Stimulated activated CD8-positive, alpha-beta memory T cell treated with anti-CD3 and anti-CD28 coated beads, Interleukin-15, amount 100 ng/mL, for 1 hour (primary cell): ENCODE results near the gene SV2C.
"Not testable (repeated sequence)": the region's sequence is repeated elsewhere in the genome, so short reads cannot be mapped to it uniquely, and the experiment has no call there.

Source experiments
- DNase-seq: peaks from one replicate; pipeline ENCODE4 v3.0.0-alpha.2; 2020; ENCODE audit warnings: low read depth

SV2C gene

DNA sequence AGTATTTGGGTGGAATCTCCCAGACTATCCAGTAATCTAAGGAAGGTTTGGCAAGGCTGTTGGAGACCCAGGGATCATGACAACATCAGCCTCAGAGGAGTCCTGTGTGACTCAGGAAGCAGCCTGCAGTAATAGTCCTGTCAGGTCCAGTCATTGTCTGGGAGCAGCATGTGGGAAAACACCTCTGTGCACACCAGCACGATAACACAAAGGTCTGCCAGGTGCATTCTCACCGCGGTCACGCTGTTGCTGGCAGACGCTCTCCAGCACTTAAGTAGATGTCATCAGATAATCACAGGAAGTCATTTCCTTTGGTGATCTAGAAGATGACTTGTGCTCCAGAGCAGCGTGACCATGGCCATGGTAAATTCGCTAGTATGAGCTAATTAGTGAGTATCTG lies 220.7 kb downstream of the SV2C start:
- no peak for DNase-seq

- DNase-seq: no peak
Measured at GRCh38 chr5:76305269-76305668, 222.1 kb downstream of the SV2C start.

DNA sequence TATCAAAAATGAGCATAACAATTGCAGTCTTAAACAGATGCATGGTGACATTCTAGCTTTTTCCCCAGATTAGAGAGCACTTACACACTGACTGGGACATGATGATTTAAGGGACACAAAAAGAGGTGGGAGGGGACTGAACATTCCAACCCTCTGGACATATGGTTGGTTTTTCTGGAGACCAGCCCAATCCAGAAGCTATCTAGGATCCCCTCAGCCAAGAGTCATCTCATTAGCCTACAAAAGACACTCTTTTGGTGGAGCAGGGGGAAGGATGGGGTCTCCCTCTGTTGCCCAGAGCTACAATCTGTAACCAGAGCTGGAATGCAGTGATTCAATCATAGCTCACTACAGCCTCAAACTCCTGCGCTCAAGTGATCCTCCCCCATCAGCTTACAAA lies 222.6 kb downstream of the SV2C start:
- no peak for DNase-seq

GRCh38 chr5:76310208-76310607 lies 227.0 kb downstream of the SV2C start:
- no peak for DNase-seq

DNA sequence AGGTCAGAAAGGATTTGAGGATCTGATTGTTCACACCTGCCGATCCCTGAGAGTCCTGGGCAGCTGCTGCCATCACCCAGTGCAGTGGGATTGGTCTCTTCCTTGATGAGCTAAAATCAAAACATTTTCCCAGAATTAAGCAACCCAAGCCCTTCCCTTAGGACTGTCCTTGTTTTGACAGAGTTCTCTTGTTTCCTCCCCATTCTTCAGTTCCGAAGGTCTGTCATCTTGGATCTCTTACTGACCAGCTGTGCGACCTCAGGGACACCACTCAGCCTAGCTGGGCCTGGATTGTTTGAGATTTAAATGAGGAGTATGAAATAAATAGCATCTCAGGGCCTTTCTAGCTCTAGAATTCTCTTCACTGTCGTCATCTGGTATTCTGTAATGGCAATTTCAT lies 229.6 kb downstream of the SV2C start:
- no peak for DNase-seq

GRCh38 chr5:76314643-76315042 lies 231.5 kb downstream of the SV2C start:
- no peak for DNase-seq

DNA sequence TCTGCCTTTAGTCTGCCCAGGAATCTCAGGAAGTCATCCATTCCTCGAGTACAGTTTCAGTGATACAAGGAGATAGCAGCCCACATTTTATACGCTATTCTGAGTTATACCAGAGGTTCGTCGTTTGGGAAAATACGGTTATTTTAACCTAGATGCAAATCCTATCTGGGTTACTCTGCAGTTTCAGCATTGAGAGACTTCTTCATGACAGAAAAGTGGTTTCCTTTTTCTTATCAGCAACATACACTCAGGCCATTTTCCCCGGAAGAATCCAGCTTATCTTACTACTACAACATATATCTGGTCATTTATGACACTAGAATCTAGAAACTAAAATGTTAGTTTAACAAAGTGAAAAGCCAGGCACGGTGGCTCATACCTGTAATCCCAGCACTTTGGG lies 236.5 kb downstream of the SV2C start:
- no peak for DNase-seq

DNA sequence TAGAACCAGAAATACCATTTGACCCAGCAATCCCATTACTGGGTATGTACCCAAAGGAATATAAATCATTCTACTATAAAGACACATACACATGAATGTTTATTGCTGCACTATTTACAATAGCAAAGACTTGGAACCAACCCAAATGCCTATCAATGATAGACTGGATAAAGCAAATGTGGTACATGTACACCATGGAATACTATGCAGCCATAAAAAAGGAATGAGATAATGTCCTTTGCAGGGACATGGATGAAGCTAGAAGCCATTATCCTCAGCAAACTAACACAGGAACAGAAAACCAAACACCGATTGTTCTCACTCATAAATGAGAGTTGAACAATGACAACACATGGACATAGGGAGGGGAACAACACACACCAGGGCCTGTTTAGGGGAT lies 240.3 kb downstream of the SV2C start:
- not testable (repeated sequence) for DNase-seq

DNA sequence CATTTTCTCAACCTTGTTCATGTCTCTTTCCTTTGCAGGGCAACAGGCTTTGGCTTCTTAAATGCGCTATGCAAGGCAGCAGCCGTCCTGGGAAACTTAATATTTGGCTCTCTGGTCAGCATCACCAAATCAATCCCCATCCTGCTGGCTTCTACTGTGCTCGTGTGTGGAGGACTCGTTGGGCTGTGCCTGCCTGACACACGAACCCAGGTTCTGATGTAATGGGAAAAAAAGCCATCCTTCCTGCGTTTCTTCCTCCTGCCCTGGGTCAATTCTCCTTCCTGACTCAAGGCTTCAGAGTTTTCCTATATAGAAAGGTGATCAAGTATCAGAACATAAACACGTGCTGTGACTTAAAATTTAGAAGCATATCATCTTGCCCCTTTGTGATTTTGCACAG lies 242.1 kb downstream of the SV2C start:
- no peak for DNase-seq

DNA sequence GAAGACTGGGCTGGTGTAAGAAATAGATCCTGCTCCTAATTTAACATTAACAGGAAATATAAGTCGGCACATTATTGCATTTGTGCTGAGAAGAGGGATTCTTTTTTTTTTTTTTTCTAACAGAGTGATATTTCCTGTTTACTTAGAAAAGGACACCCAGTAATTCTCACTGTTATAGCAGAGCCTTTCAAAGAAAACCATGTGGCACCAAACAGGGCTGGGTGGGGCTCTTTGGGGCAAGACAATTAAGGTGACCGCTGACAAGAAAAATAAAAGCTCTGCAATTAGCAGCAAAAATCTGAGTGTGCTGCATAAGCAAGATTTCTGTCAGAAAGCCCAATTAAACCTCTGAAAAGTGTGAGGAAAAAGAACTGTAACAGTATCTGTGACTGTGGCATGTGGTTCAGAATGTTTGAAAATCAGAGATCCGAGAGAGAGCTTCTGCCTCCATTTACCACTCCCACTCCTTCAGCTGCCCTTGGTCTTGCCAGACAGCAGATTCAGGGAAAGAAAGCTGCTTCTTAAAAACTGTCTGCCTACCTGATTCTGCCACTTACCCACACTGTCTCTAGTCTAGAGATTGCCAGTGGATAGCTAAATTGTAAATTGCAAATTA lies 242.8 kb downstream of the SV2C start:
- DNase-seq: peak; percentile 23

GRCh38 chr5:76326577-76327302 lies 243.6 kb downstream of the SV2C start:
- DNase-seq: no peak

- no peak for DNase-seq
Measured at GRCh38 chr5:76329346-76329745, 246.2 kb downstream of the SV2C start.

GRCh38 chr5:76331126-76331525 lies 247.9 kb downstream of the SV2C start:
- no peak for DNase-seq

DNA sequence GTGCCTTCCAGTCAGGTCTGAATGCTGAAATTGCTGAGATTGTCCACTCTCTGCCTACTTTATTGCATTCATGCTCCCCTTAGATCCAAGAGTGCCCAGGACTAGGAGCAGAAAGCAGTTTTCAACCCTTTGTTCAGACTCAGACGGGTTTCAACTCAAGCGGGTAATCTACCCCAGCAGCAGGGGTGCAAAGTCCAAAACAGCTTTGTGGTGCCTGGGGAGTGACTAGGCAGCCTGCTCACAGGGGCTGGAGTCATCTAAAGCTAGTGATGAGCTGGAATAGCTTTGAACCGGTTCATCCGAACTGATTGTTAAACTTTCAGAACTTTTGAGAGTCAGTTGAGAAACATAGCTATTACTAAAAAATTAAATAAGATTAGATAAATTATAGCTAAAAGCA lies 248.9 kb downstream of the SV2C start:
- DNase-seq: no peak

DNA sequence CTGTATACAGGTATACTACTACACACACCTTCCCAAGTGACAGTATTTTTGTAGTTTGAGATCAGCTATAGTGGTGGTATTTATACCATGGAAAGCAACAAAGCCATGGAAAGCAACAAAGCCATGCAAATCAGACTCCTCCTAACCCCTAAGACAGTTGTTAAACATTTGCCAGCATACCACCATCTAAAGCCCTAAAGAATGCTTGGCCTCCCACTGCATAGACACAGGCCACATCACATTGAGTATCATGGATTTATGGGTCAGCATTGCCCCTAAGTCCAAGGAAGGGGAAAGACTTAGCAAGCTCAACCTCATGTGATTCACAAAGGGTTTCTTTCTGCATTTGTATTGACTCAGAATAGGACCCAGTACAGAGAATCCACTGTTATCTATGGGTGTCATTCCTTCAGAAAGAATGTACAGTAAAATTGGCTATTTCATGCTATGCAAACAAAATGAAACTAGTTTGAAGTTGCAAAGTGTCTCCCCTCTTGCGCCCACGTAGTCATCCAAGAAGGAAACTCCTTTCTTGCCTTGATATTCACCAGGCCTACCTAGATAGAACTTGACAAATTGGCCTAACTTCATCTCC lies 249.5 kb downstream of the SV2C start:
- DNase-seq: no peak

- DNase-seq: no peak
Measured at GRCh38 chr5:76333571-76333970, 250.4 kb downstream of the SV2C start.

DNA sequence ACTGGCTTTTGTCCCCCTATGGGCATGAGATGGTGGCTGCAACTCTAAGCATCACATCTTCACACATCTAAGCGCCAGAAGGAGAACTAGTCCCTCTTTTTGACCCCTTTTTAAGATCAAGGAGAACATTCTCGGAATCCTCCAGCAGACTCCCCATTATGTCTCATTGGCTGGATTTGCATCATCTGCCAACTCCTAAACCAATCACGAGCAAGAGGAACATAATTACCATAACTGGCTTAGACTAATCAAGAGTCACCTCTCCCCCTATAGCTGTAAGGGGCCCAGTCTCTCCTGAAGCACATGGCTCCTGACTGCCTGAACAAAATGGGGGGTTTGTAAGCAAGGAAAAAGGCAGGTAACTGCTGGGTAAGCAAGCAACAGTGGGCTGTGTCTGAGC lies 251.4 kb downstream of the SV2C start:
- no peak for DNase-seq

GRCh38 chr5:76335451-76335850 lies 252.3 kb downstream of the SV2C start:
- not testable (repeated sequence) for DNase-seq

DNA sequence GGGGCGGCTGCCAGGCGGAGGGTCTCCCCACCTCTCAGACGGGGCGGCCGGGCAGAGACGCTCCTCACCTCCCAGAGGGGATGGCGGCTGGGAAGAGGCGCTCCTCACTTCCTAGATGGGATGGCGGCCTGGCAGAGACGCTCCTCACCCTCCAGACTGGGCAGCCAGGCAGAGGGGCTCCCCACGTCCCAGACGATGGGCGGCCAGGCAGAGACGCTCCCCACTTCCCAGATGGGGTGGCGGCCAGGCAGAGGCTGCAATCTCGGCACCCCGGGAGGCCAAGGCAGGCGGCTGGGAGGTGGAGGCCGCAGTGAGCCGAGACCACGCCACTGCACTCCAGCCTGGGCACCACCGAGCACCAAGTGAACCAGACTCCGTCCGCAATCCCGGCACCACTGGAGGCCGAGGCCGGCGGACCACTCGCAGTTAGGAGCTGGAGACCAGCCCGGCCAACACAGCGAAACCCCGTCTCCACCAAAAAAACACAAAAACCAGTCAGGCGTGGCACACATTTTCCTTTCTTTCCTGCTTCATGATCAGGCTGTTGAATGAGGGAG lies 253.1 kb downstream of the SV2C start:
- DNase-seq: not testable (repeated sequence)

GRCh38 chr5:76337953-76338451 lies 254.8 kb downstream of the SV2C start:
- DNase-seq: no peak

- DNase-seq: no peak
Measured at GRCh38 chr5:76339919-76340318, 256.7 kb downstream of the SV2C start.

DNA sequence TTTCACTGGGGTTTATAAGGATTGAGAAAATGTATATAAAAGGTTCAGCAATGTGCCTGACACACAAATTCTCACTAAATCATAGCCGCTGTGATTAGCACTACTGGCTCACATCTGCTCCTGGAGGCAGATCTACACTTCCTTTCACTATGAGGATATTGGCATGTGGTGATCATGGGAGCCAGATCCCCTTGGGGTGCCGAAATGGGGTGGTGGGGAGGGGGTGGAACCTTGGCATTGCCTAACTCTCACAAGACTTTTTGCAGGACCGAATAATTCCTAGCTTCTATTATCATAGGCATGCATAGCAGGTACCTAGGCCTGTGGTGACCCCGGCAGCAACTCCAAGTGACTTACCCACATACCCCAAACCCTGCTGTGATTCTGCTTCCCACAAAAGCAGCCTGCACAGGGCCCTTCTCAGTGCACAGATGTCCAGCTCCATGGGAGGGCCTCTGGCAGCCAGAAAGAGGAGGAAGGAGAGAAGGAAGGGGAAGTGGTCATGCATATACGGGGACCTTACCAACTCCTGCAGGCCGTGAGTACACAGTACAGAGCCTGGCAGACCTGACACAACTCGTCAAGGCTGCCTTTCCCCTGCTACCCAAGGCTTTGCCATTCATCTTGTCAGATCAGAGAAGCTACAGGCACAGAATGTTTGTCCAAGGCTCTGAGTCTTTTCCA lies 258.6 kb downstream of the SV2C start:
- DNase-seq: no peak

DNA sequence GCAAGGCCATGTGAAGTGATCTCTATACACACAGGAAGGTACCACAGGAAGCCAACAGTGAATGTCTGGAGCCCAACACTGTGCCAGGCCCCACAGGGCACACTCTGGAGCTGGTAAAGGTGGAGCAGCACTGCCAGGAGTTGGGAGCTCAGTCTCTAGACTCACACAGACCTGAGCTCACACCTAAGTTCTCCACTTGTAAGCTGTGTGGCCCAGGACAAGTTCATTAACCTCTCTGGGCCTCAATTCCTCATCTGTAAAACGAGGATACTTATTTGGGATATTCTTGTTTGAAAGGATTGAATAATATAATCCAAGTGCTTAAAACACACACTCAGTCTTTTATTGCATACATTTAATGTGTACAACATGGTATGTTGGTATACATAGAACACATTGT lies 259.3 kb downstream of the SV2C start:
- no peak for DNase-seq
